C4-2B (cell line): ENCODE data around the gene NT5C3A.

Experiments
- ZFX ChIP-seq: fragments of 450-650 bp; IDR thresholded peaks from 2 replicates; pipeline ENCODE4 v1.6.1; 2017
- TF ChIP-seq, protein P1 (sequence below): fragments of 450-650 bp; conservative IDR thresholded peaks from 2 replicates; pipeline ENCODE4 v1.5.1; 2017; ENCODE audit warnings: mild to moderate bottlenecking

DNA sequence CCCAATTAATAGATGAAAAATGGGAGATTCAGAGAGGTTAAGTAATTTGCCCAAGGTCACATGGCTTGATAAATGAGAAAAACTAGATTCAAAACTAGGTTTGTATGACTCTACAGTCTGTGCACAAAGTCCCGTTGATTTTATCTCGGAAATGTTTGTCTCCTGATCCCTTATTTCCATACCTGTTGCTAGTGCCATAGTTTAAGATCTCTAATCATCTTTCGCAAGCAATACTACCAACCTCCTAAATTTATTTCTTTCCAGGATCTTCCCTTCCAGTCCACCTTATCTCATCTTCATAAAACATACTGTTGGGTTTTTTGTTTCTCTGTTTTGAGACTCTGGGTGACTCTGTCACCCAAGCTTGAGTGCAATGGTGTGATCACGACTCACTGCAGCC is 2.9 kb downstream of the NT5C3A start:
- TF ChIP-seq, protein P1, sequence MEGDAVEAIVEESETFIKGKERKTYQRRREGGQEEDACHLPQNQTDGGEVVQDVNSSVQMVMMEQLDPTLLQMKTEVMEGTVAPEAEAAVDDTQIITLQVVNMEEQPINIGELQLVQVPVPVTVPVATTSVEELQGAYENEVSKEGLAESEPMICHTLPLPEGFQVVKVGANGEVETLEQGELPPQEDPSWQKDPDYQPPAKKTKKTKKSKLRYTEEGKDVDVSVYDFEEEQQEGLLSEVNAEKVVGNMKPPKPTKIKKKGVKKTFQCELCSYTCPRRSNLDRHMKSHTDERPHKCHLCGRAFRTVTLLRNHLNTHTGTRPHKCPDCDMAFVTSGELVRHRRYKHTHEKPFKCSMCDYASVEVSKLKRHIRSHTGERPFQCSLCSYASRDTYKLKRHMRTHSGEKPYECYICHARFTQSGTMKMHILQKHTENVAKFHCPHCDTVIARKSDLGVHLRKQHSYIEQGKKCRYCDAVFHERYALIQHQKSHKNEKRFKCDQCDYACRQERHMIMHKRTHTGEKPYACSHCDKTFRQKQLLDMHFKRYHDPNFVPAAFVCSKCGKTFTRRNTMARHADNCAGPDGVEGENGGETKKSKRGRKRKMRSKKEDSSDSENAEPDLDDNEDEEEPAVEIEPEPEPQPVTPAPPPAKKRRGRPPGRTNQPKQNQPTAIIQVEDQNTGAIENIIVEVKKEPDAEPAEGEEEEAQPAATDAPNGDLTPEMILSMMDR, result no peak
- no peak for TF ChIP-seq ZFX
